B cell (primary cell): ENCODE data around the gene ACVR1. TPM values are rescaled to one million over a fixed set of nuclear protein-coding genes. Genes with fewer than 3 reads are reported as not detected.

Experiments used
- ATAC-seq: fragments of 200-7000 bp; cut with Tn5 transposase; one replicate; pipeline ENCODE4 v1.10.0; 2021; ENCODE audit warnings: low read depth, mild to moderate bottlenecking, moderate number of reproducible peaks, moderate library complexity
- CTCF ChIA-PET: fragments of 350-600 bp; sonication (Branson Sonifier 250); formaldehyde crosslinking; loops from one replicate; lab custom pipeline; 2021; ENCODE audit warnings: antibody characterized with exemption, inconsistent platforms; lab: Charles Lee
- POLR2A ChIA-PET: fragments of 350-600 bp; sonication (Branson Sonifier 250); formaldehyde crosslinking; loops from one replicate; lab custom pipeline; 2021; ENCODE audit warnings: antibody characterized with exemption; lab: Charles Lee
- DNase-seq: peaks from one replicate; pipeline ENCODE4 v3.0.0; 2013
- H2AFZ ChIP-seq: 2 replicates; pipeline ENCODE4 v1.6.1; 2012; ENCODE audit warnings: mild to moderate bottlenecking, low read depth, low read length; ENCODE audit not compliant: insufficient read depth, poor library complexity, severe bottlenecking
- H3K27ac ChIP-seq, 2 donors: 1 replicate in 1 of 2; 2 replicates in 1 of 2; pipeline ENCODE4 v1.5.1; 2012 to 2013; ENCODE audit warnings: low read length in 2 of 2, mild to moderate bottlenecking in 2 of 2, moderate library complexity in 1 of 2
- H3K27me3 ChIP-seq, 4 experiments: fragments of 200-600 bp in 1 of 4; sonication (generic) in 1 of 4; replicated peaks in 1 of 4; 1 replicate in 2 of 4; 2 replicates in 2 of 4; pipeline versions ENCODE4 v1.6.1 to v1.7.0; 2013 to 2016; ENCODE audit warnings: low read length in 3 of 4, mild to moderate bottlenecking in 2 of 4, mixed read lengths in 1 of 4, moderate library complexity in 1 of 4; ENCODE audit not compliant: insufficient read depth in 4 of 4, control insufficient read depth in 3 of 4; ENCODE audit errors: control extremely low read depth in 1 of 4
- H3K36me3 ChIP-seq, 2 experiments: replicated peaks in 1 of 2; 1 replicate in 1 of 2; 2 replicates in 1 of 2; pipeline versions ENCODE4 v1.6.1 to v1.7.1; 2013; ENCODE audit warnings: low read length in 1 of 2; ENCODE audit not compliant: insufficient read depth in 2 of 2, control insufficient read depth in 1 of 2; ENCODE audit errors: control extremely low read depth in 1 of 2, extremely low read depth in 1 of 2
- H3K4me1 ChIP-seq, 2 donors: fragments of 200-600 bp in 1 of 2; sonication (generic) in 1 of 2; 1 replicate in 1 of 2; 2 replicates in 1 of 2; pipeline versions ENCODE4 v1.5.1 to v1.6.1; 2013 to 2017; ENCODE audit warnings: low read length in 2 of 2; ENCODE audit not compliant: control insufficient read depth in 2 of 2, insufficient read depth in 2 of 2
- H3K4me2 ChIP-seq: replicated peaks from 2 replicates; pipeline ENCODE3; 2012; ENCODE audit warnings: mild to moderate bottlenecking, low read depth, low read length; ENCODE audit not compliant: poor library complexity, severe bottlenecking
- H3K4me3 ChIP-seq, 5 experiments: fragments of 200-600 bp in 1 of 5; sonication (generic) in 1 of 5; 1 replicate in 3 of 5; 2 replicates in 2 of 5; pipeline versions ENCODE4 v1.5.1 to v1.7.0; 2011 to 2016; ENCODE audit warnings: low read length in 4 of 5, mild to moderate bottlenecking in 4 of 5, low read depth in 2 of 5, control low read depth in 1 of 5, moderate library complexity in 1 of 5; ENCODE audit not compliant: insufficient read depth in 1 of 5; ENCODE audit errors: control extremely low read depth in 1 of 5, extremely low read depth in 1 of 5
- H3K79me2 ChIP-seq: fragments of 200-600 bp; sonication (generic); one replicate; pipeline ENCODE4 v1.6.0; 2016; ENCODE audit warnings: low read length; ENCODE audit not compliant: control insufficient read depth, insufficient read depth
- H3K9ac ChIP-seq: fragments of 200-600 bp; sonication (generic); 2 replicates; pipeline ENCODE4 v1.6.1; 2017; ENCODE audit warnings: mild to moderate bottlenecking, low read length, moderate library complexity
- H3K9me3 ChIP-seq, 3 donors: one replicate each; pipeline versions ENCODE4 v1.6.1 to v1.7.1; 2013; ENCODE audit warnings: low read length in 2 of 3; ENCODE audit not compliant: control insufficient read depth in 2 of 3, insufficient read depth in 1 of 3; ENCODE audit errors: control extremely low read depth in 1 of 3
- H4K20me1 ChIP-seq: 2 replicates; pipeline ENCODE4 v1.6.0; 2012; ENCODE audit warnings: mild to moderate bottlenecking, low read length; ENCODE audit not compliant: insufficient read depth, control insufficient read depth, poor library complexity, severe bottlenecking
- H3K27ac Mint-ChIP-seq: one replicate; pipeline ENCODE4 v1.8.0; 2021; ENCODE audit warnings: mixed read lengths
- H3K27me3 Mint-ChIP-seq: one replicate; pipeline ENCODE4 v1.8.0; 2021; ENCODE audit warnings: mixed read lengths
- H3K4me1 Mint-ChIP-seq: one replicate; pipeline ENCODE4 v1.8.0; 2021; ENCODE audit warnings: mixed read lengths
- H3K4me3 Mint-ChIP-seq: one replicate; pipeline ENCODE4 v1.8.0; 2021; ENCODE audit warnings: mixed read lengths
- H3K9me3 Mint-ChIP-seq: one replicate; pipeline ENCODE4 v1.8.0; 2022; ENCODE audit warnings: mixed read lengths; ENCODE audit not compliant: insufficient read depth
- CTCF ChIP-seq: fragments of 200-600 bp; IDR thresholded peaks from one replicate; pipeline ENCODE4 v1.8.0; 2022; ENCODE audit warnings: antibody characterized with exemption, mild to moderate bottlenecking
- EZH2 ChIP-seq: IDR thresholded peaks from 2 replicates; pipeline ENCODE4 v1.6.1; 2012; ENCODE audit warnings: borderline replicate concordance, low read depth, mild to moderate bottlenecking, moderate library complexity, low read length; ENCODE audit not compliant: insufficient read depth, poor library complexity, severe bottlenecking
- WGBS: methylation state at CpG from one replicate; pipeline ENCODE4 v1.1.5; 2013; ENCODE audit warnings: missing lambda C conversion rate; ENCODE audit not compliant: insufficient coverage; 5-methylcytosine and 5-hydroxymethylcytosine counted together
- intact Hi-C: fragments of 100-400 bp; cut with micrococcal nuclease; formaldehyde crosslinking; loops from one replicate; pipeline ENCODE4 v1.10.0; 2022
- polyA plus RNA-seq: library from polyadenylated mRNA; depleted of rRNA; stranded (reverse); fragments of >200 nt; gene quantifications from 2 replicates; pipeline ENCODE4 v1.2.3, GENCODE V29; 2012
- total RNA-seq, 2 donors: library from RNA; stranded (reverse); fragments of 120-200 nt in 1 of 2; gene quantifications; 1 replicate in 1 of 2; 2 replicates in 1 of 2; pipeline versions ENCODE4 v1.2.3 to v1.2.4, GENCODE V29; 2013 to 2022

Gene ACVR1
- total and polyA plus RNA-seq, 2 donors (not counting 1 experiment from before 2014, with no cell fraction given), result 3.7 to 11.7 TPM

GRCh38 chr2:157809212-157809611 lies 66.9 kb downstream of the ACVR1 start:
- Mint-ChIP-seq H3K4me3 (no peak overlapping the region), H3K27ac (no peak overlapping the region), H3K27me3 (no peaks in the 10 kb centered on the region), H3K9me3 (no peaks in the 10 kb centered on the region), H3K4me1 (no peaks in the 10 kb centered on the region)
- no peaks in the 10 kb centered on the region for H3K4me1 ChIP-seq
- no CpG with 5 or more reads among the region's 4 CpGs for WGBS
- H3K4me2 ChIP-seq, result no peak overlapping the region
- TF ChIP-seq EZH2 (no peak), CTCF (no peak)
- H3K79me2 ChIP-seq, result no peaks in the 10 kb centered on the region
- H2AFZ ChIP-seq, result no peak overlapping the region
- no peak for DNase-seq
- no peak overlapping the region for H3K27ac ChIP-seq
- no peaks in the 10 kb centered on the region for H3K36me3 ChIP-seq
- H3K27me3 ChIP-seq, result no peaks in the 10 kb centered on the region
- no peaks in the 10 kb centered on the region for H3K9me3 ChIP-seq
- no peak for ATAC-seq
- no peak overlapping the region for H3K9ac ChIP-seq
- H4K20me1 ChIP-seq, result no peaks in the 10 kb centered on the region
- ChIA-PET CTCF (no interaction called here), POLR2A (no interaction called here)
- intact Hi-C loops, result no loop called here
- H3K4me3 ChIP-seq, result no peak overlapping the region

- Histone ChIP-seq H3K4me2 (no peak overlapping the region), H3K4me1 (no peaks in the 10 kb centered on the region), H3K36me3 (no peaks in the 10 kb centered on the region), H3K4me3 (no peak overlapping the region), H3K27me3 (no peaks in the 10 kb centered on the region), H3K9me3 (no peaks in the 10 kb centered on the region), H3K79me2 (no peaks in the 10 kb centered on the region), H3K9ac (no peak overlapping the region), H3K27ac (no peak overlapping the region), H4K20me1 (no peaks in the 10 kb centered on the region), H2AFZ (no peak overlapping the region)
- no peak overlapping the region for H3K4me3 Mint-ChIP-seq
- no peak for DNase-seq
- TF ChIP-seq CTCF (no peak), EZH2 (no peak)
- 93% methylated on average over 2 of the region's 3 CpGs for WGBS
- no peak for ATAC-seq
- no peak overlapping the region for H3K27ac Mint-ChIP-seq
- intact Hi-C loops, result no loop called here
- no peaks in the 10 kb centered on the region for H3K9me3 Mint-ChIP-seq
- no peaks in the 10 kb centered on the region for H3K27me3 Mint-ChIP-seq
- ChIA-PET CTCF (no interaction called here), POLR2A (no interaction called here)
- H3K4me1 Mint-ChIP-seq, result no peaks in the 10 kb centered on the region
These were observed 67.7 kb downstream of the ACVR1 start for GRCh38 chr2:157808421-157808820.
